NCI-H2227 (cell line): ENCODE results near the gene YARS1.
"Not testable (repeated sequence)": the region's sequence is repeated elsewhere in the genome, so short reads cannot be mapped to it uniquely, and the experiment has no call there.

Experiments used
- DNase-seq: peaks from one replicate; lab custom pipeline; 2025; ENCODE audit not compliant: unreplicated experiment; lab: John Stamatoyannopoulos, UW

Gene YARS1

GRCh38 chr1:32817815-32818786 is 943 bp upstream of the YARS1 start:
- peak; percentile 86 for DNase-seq

DNA sequence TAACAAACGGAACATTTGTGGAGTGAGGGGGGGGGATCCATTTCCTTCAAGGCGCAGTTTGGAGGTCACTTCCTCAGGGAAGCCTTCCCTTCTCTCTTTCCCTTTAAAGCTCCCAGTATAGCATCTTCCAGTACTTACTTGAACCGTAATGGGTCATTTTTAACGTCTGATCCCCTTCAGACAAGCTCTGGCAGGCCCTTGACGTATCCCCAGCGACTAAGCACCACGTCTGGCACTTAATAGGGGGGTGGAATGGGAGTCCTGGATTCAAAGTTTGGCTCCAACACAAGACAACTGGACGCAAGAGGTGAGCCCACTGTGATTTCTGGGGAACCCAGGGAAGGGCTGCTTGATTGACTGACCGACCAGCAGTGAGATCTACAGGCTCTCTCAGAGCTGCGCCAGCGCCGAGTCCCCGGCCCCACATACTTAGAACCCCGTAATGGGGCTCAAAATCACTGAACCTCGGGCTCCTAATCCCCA is 441 bp downstream of the YARS1 start:
- peak; percentile 59 for DNase-seq

- no peak for DNase-seq
Measured at GRCh38 chr1:32813941-32814739, 3.0 kb downstream of the YARS1 start.

- no peak for DNase-seq
Measured at GRCh38 chr1:32811917-32812316, 5.2 kb downstream of the YARS1 start.

DNA sequence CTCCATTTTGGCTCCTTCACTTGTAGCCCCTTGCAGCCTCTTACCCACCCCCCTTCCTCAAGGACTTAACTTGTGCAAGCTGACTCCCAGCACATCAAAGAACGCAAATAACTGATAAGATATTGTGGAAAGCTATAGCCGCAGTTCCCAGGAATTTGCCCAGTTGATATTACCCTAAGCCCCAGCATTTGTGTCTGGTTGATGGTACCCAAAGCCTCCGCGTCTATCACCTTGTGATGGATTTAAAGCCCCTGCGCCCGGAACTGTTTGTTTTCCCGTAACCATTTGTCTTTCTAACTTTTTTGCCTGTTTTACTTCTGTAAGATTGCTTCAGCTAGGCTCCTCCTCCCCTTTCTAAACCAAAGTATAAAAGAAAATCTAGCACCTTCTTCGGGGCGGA is 5.9 kb downstream of the YARS1 start:
- DNase-seq = no peak

DNA sequence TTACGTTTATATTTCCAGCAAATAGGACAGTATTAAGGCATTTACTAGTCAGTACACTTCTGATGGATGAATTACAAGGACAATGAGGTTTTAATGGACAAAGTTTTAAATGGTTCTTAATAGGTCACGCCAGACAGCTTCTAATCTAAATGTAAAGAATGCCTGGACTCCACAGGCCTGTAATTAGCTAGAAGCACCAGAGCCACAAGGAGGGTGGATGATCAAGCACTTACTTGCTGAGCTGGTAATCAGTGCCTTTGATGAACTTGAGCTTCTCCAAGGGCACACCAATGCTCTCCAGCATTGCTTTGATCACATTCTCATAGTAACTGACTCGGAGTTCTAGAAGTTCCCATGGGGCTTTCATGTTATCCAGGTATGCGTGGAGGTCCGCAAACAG is 6.8 kb downstream of the YARS1 start:
- no peak for DNase-seq

DNA sequence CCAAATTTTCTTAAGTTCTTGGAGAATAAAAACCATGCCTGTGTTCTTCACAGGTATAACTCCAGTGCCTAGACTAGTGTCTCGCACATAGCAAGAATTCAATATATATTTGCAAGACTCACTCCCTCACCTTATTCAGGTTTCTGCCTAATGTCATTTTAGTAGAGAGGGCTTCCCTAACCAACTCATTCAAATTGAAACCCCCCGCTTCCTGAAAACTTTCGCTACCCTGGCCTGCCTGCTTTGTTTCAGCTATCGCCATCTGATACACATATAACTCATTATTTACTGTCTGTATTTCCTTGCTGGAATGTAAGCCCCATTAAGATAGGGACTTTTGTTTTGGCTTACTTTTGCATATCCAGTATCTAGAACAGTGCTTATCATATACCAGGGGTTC is 8.6 kb downstream of the YARS1 start:
- DNase-seq = no peak

- no peak for DNase-seq
Measured at GRCh38 chr1:32806910-32807523, 10.1 kb downstream of the YARS1 start.

GRCh38 chr1:32806290-32806689 is 10.9 kb downstream of the YARS1 start:
- DNase-seq = no peak

GRCh38 chr1:32804460-32804859 is 12.7 kb downstream of the YARS1 start:
- DNase-seq = not testable (repeated sequence)

DNA sequence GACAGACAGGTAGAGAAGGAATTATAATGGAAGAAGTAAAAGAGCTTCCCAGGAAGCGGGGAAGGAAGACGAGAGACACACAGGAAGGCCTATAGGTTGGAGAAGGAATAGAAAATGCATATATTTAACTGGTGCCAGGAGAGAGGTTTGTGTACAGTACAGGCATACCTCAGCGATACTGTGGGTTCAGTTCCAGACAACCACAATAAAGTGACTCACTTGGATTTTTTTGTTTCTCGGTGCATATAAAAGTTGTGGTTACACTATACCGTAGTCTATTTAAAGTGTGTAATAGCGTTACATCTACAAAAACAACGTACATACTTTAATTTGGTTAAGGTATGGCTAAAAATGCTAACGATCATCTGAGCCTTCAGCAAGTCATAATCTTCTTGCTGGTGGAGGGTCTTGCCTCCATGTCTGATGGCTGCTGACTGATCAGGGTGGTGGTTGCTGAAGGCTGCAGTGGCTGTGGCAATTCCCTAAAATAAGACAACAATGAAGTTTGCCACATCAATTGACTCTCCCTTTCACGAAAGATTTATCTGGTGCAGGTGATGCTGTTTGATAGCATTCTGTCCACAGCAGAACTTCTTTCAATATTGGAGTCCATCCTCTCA is 16.0 kb downstream of the YARS1 start:
- no peak for DNase-seq

GRCh38 chr1:32798679-32799416 is 18.3 kb downstream of the YARS1 start:
- DNase-seq = no peak

GRCh38 chr1:32798191-32798590 is 19.0 kb downstream of the YARS1 start:
- DNase-seq = no peak

GRCh38 chr1:32797456-32797855 is 19.7 kb downstream of the YARS1 start:
- DNase-seq = no peak

DNA sequence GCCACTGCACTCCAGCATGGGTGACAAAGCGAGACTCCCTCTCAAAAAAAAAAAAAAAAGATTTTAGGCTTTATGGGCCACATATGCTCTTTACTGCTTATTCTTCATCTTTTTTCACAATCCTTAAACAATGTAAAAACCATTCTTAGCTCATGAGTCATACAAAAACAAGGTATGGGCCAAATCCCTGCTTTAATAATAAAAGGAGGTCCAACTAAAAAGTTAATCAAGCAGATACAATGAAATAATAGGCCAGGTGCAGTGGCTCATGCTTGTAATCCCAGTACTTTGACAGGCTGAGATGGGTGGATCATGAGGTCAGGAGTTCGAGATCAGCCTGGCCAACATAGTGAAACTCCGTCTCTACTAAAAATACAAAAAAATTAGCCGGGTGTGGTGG is 21.4 kb downstream of the YARS1 start:
- DNase-seq = not testable (repeated sequence)

GRCh38 chr1:32791881-32792280 is 25.3 kb downstream of the YARS1 start:
- no peak for DNase-seq

DNA sequence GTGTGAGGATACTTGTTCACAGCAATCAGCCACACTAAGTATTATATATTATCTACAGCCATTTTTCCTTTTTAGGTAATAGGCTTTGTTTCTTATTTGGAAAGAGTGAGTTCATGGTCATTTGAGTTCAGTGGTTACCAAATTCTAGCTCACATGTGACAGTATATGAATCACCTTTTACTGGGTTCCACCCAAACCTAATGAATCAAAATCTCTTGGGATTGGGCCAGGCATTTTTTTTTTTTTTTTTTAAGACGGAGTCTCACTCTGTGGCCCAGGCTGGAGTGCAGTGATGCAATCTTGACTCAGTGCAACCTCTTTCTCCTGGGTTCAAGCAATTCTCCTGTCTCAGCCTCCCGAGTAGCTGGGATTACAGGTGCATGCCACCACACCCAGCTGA is 27.8 kb downstream of the YARS1 start:
- not testable (repeated sequence) for DNase-seq

DNA sequence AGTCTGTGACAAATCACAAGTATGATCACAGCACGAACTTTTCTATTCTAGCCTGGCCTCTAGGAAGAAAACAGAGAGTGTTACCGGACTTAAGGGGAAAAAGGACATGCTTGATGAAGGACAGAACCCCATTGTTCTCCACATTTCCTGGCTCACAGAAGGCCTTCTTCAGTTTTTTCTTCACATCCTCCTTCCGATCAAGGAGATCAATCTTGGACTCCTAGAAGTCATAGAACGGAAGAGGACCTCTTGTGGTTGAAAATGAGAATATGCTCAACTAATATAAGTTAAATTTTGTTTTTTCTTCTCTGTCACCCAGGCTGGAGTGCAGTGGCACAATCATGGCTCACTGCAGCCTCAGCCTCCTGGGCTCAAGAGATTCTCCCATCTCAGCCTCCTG is 30.3 kb downstream of the YARS1 start:
- DNase-seq = peak; percentile 10

DNA sequence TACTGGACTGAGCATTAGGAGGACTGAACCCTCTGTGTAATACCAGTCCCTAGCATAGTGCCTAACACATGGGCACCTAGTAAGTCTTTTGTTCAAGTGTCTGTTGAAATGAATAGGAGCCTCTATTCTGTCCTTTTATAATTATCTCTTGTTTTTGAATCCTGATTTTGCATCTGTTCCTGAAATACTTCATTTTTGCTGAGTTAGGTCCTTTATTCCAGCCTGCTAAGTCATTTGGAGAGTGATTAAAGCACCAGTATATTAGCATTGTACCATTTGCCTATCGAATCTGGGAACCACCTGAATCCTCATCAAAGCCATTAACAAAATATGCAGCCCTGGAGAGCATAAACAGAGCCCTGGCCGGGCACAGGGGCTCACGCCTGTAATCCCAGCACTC is 32.3 kb downstream of the YARS1 start:
- no peak for DNase-seq

DNA sequence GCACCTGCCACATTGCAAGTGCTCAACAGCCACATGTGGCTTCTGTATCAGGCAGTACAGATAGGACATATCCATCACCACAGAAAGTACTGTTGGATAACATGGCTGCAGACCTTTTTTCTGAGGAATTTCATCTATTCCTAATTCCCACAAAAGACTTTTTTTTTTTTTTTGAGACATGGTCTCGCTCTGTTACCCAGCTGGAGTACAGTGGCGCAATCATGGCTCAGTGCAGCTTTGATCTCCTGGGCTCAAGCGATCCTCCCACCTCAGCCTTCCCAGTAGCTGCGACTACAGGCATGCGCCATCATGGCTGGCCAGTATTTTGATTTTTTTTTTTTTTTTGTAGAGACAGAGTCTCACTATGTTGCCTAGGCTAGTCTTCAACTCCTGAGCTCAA is 33.3 kb downstream of the YARS1 start:
- no peak for DNase-seq
